HG02870 (cell line): ENCODE results near the gene GCM1.
"Not testable (repeated sequence)": the region's sequence is repeated elsewhere in the genome, so short reads cannot be mapped to it uniquely, and the experiment has no call there.

Experiments used
- ATAC-seq: cut with Tn5 transposase; IDR thresholded peaks from one replicate; pipeline ENCODE4 v1.9.1; 2021; ENCODE audit warnings: mild to moderate bottlenecking, moderate library complexity; ENCODE audit not compliant: unreplicated experiment

Gene GCM1

GRCh38 chr6:53148684-53149083 lies at the start of gene GCM1:
Gene GCM1, minus strand, starts transcription at chr6:53148841. Its CDS starts 3,209 bp downstream, at chr6:53145632.
- ATAC-seq = no peak

- no peak for ATAC-seq
Observed at GRCh38 chr6:53197553-53197952, 48.9 kb upstream of the GCM1 start.

- ATAC-seq = no peak
Observed at GRCh38 chr6:53195048-53195447, 46.4 kb upstream of the GCM1 start.

GRCh38 chr6:53192682-53193188 lies 44.1 kb upstream of the GCM1 start:
- no peak for ATAC-seq

- no peak for ATAC-seq
Observed at GRCh38 chr6:53189554-53189953, 40.9 kb upstream of the GCM1 start.

GRCh38 chr6:53188833-53189232 lies 40.2 kb upstream of the GCM1 start:
- no peak for ATAC-seq

GRCh38 chr6:53180678-53181077 lies 32.0 kb upstream of the GCM1 start:
- no peak for ATAC-seq

- no peak for ATAC-seq
Observed at GRCh38 chr6:53179961-53180651, 31.5 kb upstream of the GCM1 start.

- no peak for ATAC-seq
Observed at GRCh38 chr6:53178837-53179432, 30.3 kb upstream of the GCM1 start.

- ATAC-seq = no peak
Observed at GRCh38 chr6:53175027-53175426, 26.4 kb upstream of the GCM1 start.

GRCh38 chr6:53172468-53172803 lies 23.8 kb upstream of the GCM1 start:
- ATAC-seq = no peak

- ATAC-seq = peak; percentile 70
Observed at GRCh38 chr6:53171605-53172467, 23.2 kb upstream of the GCM1 start.

- no peak for ATAC-seq
Observed at GRCh38 chr6:53168516-53169267, 20.1 kb upstream of the GCM1 start.

- no peak for ATAC-seq
Observed at GRCh38 chr6:53165293-53165692, 16.7 kb upstream of the GCM1 start.

- ATAC-seq = no peak
Observed at GRCh38 chr6:53162606-53163005, 14.0 kb upstream of the GCM1 start.

- no peak for ATAC-seq
Observed at GRCh38 chr6:53161481-53162009, 12.9 kb upstream of the GCM1 start.

- ATAC-seq = no peak
Observed at GRCh38 chr6:53159558-53159957, 10.9 kb upstream of the GCM1 start.

- not testable (repeated sequence) for ATAC-seq
Observed at GRCh38 chr6:53158076-53158475, 9.4 kb upstream of the GCM1 start.

- ATAC-seq = not testable (repeated sequence)
Observed at GRCh38 chr6:53155279-53155678, 6.6 kb upstream of the GCM1 start.

GRCh38 chr6:53154794-53155193 lies 6.2 kb upstream of the GCM1 start:
- ATAC-seq = no peak

GRCh38 chr6:53154071-53154470 lies 5.4 kb upstream of the GCM1 start:
- ATAC-seq = no peak
